Activated CD4-positive, alpha-beta T cell treated with anti-CD3 and anti-CD28 coated beads for 36 hours (primary cell): ENCODE measurements around the gene C11orf24. TPM values are rescaled to one million over a fixed set of nuclear protein-coding genes. Genes with fewer than 3 reads are reported as not detected.

Source experiments
- ATAC-seq: fragments of 200-7000 bp; cut with Tn5 transposase; one replicate; pipeline ENCODE4 v1.10.0; 2021; ENCODE audit warnings: mild to moderate bottlenecking, moderate library complexity
- CTCF ChIA-PET: fragments of 350-600 bp; sonication (Branson Sonifier 250); formaldehyde crosslinking; loops from one replicate; lab custom pipeline; 2021; ENCODE audit warnings: antibody characterized with exemption; lab: Charles Lee
- POLR2A ChIA-PET: fragments of 350-600 bp; sonication (Branson Sonifier 250); formaldehyde crosslinking; loops from one replicate; lab custom pipeline; 2021; ENCODE audit warnings: antibody characterized with exemption, inconsistent platforms; lab: Charles Lee
- DNase-seq: peaks from one replicate; pipeline ENCODE4 v3.0.0-alpha.2; 2020
- H3K27ac Mint-ChIP-seq: one replicate; pipeline ENCODE4 v1.8.0; 2021; ENCODE audit warnings: mixed read lengths
- H3K27me3 Mint-ChIP-seq: one replicate; pipeline ENCODE4 v1.8.0; 2021; ENCODE audit warnings: mixed read lengths
- H3K36me3 Mint-ChIP-seq: one replicate; pipeline ENCODE4 v1.8.0; 2021; ENCODE audit warnings: low read depth, mixed read lengths
- H3K4me1 Mint-ChIP-seq: one replicate; pipeline ENCODE4 v1.8.0; 2021; ENCODE audit warnings: mixed read lengths
- H3K4me3 Mint-ChIP-seq: one replicate; pipeline ENCODE4 v1.8.0; 2021; ENCODE audit warnings: mild to moderate bottlenecking, moderate library complexity, mixed read lengths
- H3K9me3 Mint-ChIP-seq: one replicate; pipeline ENCODE4 v1.8.0; 2021; ENCODE audit warnings: low read depth, mixed read lengths
- intact Hi-C, 2 experiments: fragments of 100-400 bp; cut with DNase I in 1 of 2; cut with micrococcal nuclease in 1 of 2; formaldehyde crosslinking; loops; one replicate each; pipeline versions ENCODE4 v1.14.2 to v1.15.1; 2022 to 2024; cut with DNase I, micrococcal nuclease
- total RNA-seq, 2 experiments: library from RNA; stranded (reverse); gene quantifications; one replicate each; pipeline ENCODE4 v1.2.3, GENCODE V29; 2021

C11orf24 gene
- total RNA-seq, 2 experiments from 2014 or later = 29.4 to 37.4 TPM

- Mint-ChIP-seq H3K36me3 (no peaks in the 10 kb centered on the region), H3K4me3 (no peak overlapping the region), H3K9me3 (peaks cover 15% of the 10 kb centered on the region), H3K4me1 (no peaks in the 10 kb centered on the region), H3K27me3 (peaks cover 6% of the 10 kb centered on the region), H3K27ac (no peak overlapping the region)
- ChIA-PET POLR2A (no interaction called here), CTCF (interaction anchor here (0.9 to 1.2 kb wide), 3 partner anchors 11 to 27 kb away, joined by 3 to 6 read pairs (median 3); no protein-coding TSS in a partner anchor)
- ATAC-seq (no peak), DNase-seq (no peak)
- intact Hi-C loops = no loop called here
Observed at GRCh38 chr11:68231621-68232020, 40.2 kb downstream of the C11orf24 start.

GRCh38 chr11:68229601-68230000, 42.2 kb downstream of the C11orf24 start:
- Mint-ChIP-seq H3K9me3 (peaks cover 15% of the 10 kb centered on the region), H3K4me3 (no peak overlapping the region), H3K4me1 (no peaks in the 10 kb centered on the region), H3K27ac (no peak overlapping the region), H3K36me3 (no peaks in the 10 kb centered on the region), H3K27me3 (peaks cover 4% of the 10 kb centered on the region)
- intact Hi-C loops = no loop called here
- no peak for ATAC-seq
- no peak for DNase-seq
- CTCF ChIA-PET = interaction anchor here (0.6 kb wide), 1 partner anchor 69 kb away, joined by 3 read pairs; no protein-coding TSS in a partner anchor
- POLR2A ChIA-PET = no interaction called here

- no peaks in the 10 kb centered on the region for H3K36me3 Mint-ChIP-seq
- intact Hi-C loops = no loop called here
- ChIA-PET CTCF (interaction anchor here (1.7 kb wide), 1 partner anchor 15 kb away, joined by 3 read pairs; no protein-coding TSS in a partner anchor), POLR2A (no interaction called here)
- H3K27me3 Mint-ChIP-seq = no peaks in the 10 kb centered on the region
- H3K9me3 Mint-ChIP-seq = peaks cover 15% of the 10 kb centered on the region
- no peaks in the 10 kb centered on the region for H3K4me1 Mint-ChIP-seq
- H3K4me3 Mint-ChIP-seq = no peak overlapping the region
- no peak overlapping the region for H3K27ac Mint-ChIP-seq
- DNase-seq (no peak), ATAC-seq (no peak)
Observed at GRCh38 chr11:68226421-68226820, 45.4 kb downstream of the C11orf24 start.

GRCh38 chr11:68224606-68225005, 47.2 kb downstream of the C11orf24 start:
- Mint-ChIP-seq H3K4me1 (no peaks in the 10 kb centered on the region), H3K27me3 (no peaks in the 10 kb centered on the region), H3K36me3 (no peaks in the 10 kb centered on the region), H3K4me3 (no peak overlapping the region), H3K9me3 (peaks cover 12% of the 10 kb centered on the region), H3K27ac (no peak overlapping the region)
- intact Hi-C loops = no loop called here
- ChIA-PET CTCF (interaction anchor here (1.7 kb wide), 1 partner anchor 13 kb away, joined by 3 read pairs; no protein-coding TSS in a partner anchor), POLR2A (no interaction called here)
- DNase-seq (no peak), ATAC-seq (no peak)

GRCh38 chr11:68223275-68223674, 48.5 kb downstream of the C11orf24 start:
- intact Hi-C loops = no loop called here
- no peaks in the 10 kb centered on the region for H3K4me1 Mint-ChIP-seq
- no peak overlapping the region for H3K4me3 Mint-ChIP-seq
- CTCF ChIA-PET = interaction anchor here (0.7 kb wide), 1 partner anchor 35 kb away, joined by 3 read pairs; no protein-coding TSS in a partner anchor
- no peaks in the 10 kb centered on the region for H3K27me3 Mint-ChIP-seq
- no peak for ATAC-seq
- no peak overlapping the region for H3K27ac Mint-ChIP-seq
- H3K36me3 Mint-ChIP-seq = no peaks in the 10 kb centered on the region
- no peak for DNase-seq
- peaks cover 1% of the 10 kb centered on the region for H3K9me3 Mint-ChIP-seq
- POLR2A ChIA-PET = no interaction called here

GRCh38 chr11:68221406-68221805, 50.4 kb downstream of the C11orf24 start:
- POLR2A ChIA-PET = interaction anchor here (0.6 kb wide), 1 partner anchor 115 kb away, joined by 3 read pairs; no protein-coding TSS in a partner anchor
- H3K36me3 Mint-ChIP-seq = no peaks in the 10 kb centered on the region

GRCh38 chr11:68216171-68216938, 55.4 kb downstream of the C11orf24 start:
- no peak overlapping the region for H3K27ac Mint-ChIP-seq
- H3K36me3 Mint-ChIP-seq = peaks cover 2% of the 10 kb centered on the region
- no peak for ATAC-seq
- intact Hi-C loops = no loop called here
- H3K9me3 Mint-ChIP-seq = no peaks in the 10 kb centered on the region
- peaks cover 21% of the 10 kb centered on the region for H3K4me1 Mint-ChIP-seq
- CTCF ChIA-PET = interaction anchor here (1.4 kb wide), 1 partner anchor 9 kb away, joined by 3 read pairs; no protein-coding TSS in a partner anchor
- POLR2A ChIA-PET = interaction anchor here (0.7 kb wide), 1 partner anchor 156 kb away, joined by 3 read pairs; no protein-coding TSS in a partner anchor
- no peak overlapping the region for H3K4me3 Mint-ChIP-seq
- peaks cover 2% of the 10 kb centered on the region for H3K27me3 Mint-ChIP-seq
- DNase-seq = no peak

More at GRCh38 chr11:68221406-68221805, 50.4 kb downstream of the C11orf24 start:
- DNase-seq (no peak), ATAC-seq (no peak)
- Mint-ChIP-seq H3K9me3 (no peaks in the 10 kb centered on the region), H3K4me3 (no peak overlapping the region), H3K27me3 (no peaks in the 10 kb centered on the region), H3K27ac (no peak overlapping the region), H3K4me1 (no peaks in the 10 kb centered on the region)
- CTCF ChIA-PET = interaction anchor here (0.8 to 2.2 kb wide), 2 partner anchors 12 to 260 kb away, joined by 3 to 9 read pairs; no protein-coding TSS in a partner anchor
- intact Hi-C loops = no loop called here

GRCh38 chr11:68215524-68216170, 56.1 kb downstream of the C11orf24 start:
- peak overlapping the region; percentile 71 for H3K4me3 Mint-ChIP-seq
- ChIA-PET POLR2A (no interaction called here), CTCF (interaction anchor here (1.0 kb wide), 1 partner anchor 12 kb away, joined by 3 read pairs; no protein-coding TSS in a partner anchor)
- H3K27ac Mint-ChIP-seq = no peak overlapping the region
- ATAC-seq (no peak), DNase-seq (no peak)
- peaks cover 29% of the 10 kb centered on the region for H3K4me1 Mint-ChIP-seq
- H3K36me3 Mint-ChIP-seq = peaks cover 2% of the 10 kb centered on the region
- H3K9me3 Mint-ChIP-seq = no peaks in the 10 kb centered on the region
- H3K27me3 Mint-ChIP-seq = peaks cover 2% of the 10 kb centered on the region
- intact Hi-C loops = no loop called here

- POLR2A ChIA-PET = no interaction called here
- Mint-ChIP-seq H3K27me3 (peaks cover 2% of the 10 kb centered on the region), H3K4me1 (peaks cover 34% of the 10 kb centered on the region), H3K9me3 (no peaks in the 10 kb centered on the region), H3K36me3 (peaks cover 2% of the 10 kb centered on the region), H3K4me3 (peak overlapping the region; percentile 71), H3K27ac (peak overlapping the region; percentile 42)
- CTCF ChIA-PET = interaction anchor here (1.0 kb wide), 1 partner anchor 12 kb away, joined by 3 read pairs; no protein-coding TSS in a partner anchor
- peak; percentile 72 for DNase-seq
- peak; percentile 27 for ATAC-seq
- intact Hi-C loops = no loop called here
Observed at GRCh38 chr11:68215087-68215445, 56.7 kb downstream of the C11orf24 start.

- intact Hi-C loops = loop anchor here in 1 of 2 experiments (5.0 kb wide), 1 partner anchor 628 kb away; the partner anchor contains the start of gene CPT1A
- peak; percentile 32 for DNase-seq
- no peak overlapping the region for H3K27ac Mint-ChIP-seq
Observed at GRCh38 chr11:68214173-68215086, 57.3 kb downstream of the C11orf24 start.

More at GRCh38 chr11:68214173-68215086, 57.3 kb downstream of the C11orf24 start:
- Mint-ChIP-seq H3K4me1 (peaks cover 41% of the 10 kb centered on the region), H3K27me3 (peaks cover 2% of the 10 kb centered on the region), H3K36me3 (peaks cover 2% of the 10 kb centered on the region), H3K9me3 (no peaks in the 10 kb centered on the region), H3K4me3 (peak overlapping the region; percentile 71)
- ChIA-PET CTCF (interaction anchor here (0.7 kb wide), 1 partner anchor 15 kb away, joined by 3 read pairs; no protein-coding TSS in a partner anchor), POLR2A (no interaction called here)
- peak; percentile 5 for ATAC-seq
